ENCODE data around the gene CHD6. TPM values are rescaled to one million over a fixed set of nuclear protein-coding genes. Genes with fewer than 3 reads are reported as not detected.

The CHD6 gene
- total RNA-seq, 2 experiments from 2014 or later: 114 to 126 TPM

DNA sequence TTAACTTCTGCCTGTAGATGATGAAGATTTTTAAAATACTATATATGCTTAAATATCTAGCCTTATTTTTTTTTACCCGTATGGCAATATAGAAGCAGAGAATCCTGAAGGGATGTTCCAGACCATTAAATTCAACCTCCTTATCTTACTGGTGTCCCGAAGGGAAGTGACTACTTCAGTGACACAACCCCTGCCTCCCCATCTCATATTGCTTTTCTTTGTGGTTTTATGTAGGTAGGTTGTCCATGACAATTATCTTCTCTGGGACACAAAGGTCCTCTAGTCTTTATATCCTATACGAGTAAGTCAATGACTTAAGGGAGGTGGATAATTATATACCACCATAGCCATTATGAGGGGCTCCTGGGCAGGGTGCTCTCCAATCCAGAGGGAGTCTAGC is 194.2 kb downstream of the CHD6 start:
- Mint-ChIP-seq H3K36me3 (ENCODE audit: low read depth) (peaks cover 94% of the 10 kb centered on the region), H3K9me3 (no peaks in the 10 kb centered on the region), H3K27me3 (no peaks in the 10 kb centered on the region), H3K4me3 (no peak overlapping the region), H3K4me1 (ENCODE audit: low read depth) (peaks cover 42% of the 10 kb centered on the region), H3K27ac (no peak overlapping the region)
- ChIA-PET POLR2A (no interaction called here), CTCF (no interaction called here)
- ATAC-seq (ENCODE audit: poor library complexity): no peak
- Histone ChIP-seq H3K36me3 (ENCODE audit: insufficient read depth, low read length) (peaks cover 81% of the 10 kb centered on the region), H3K9me3 (ENCODE audit: control insufficient read depth in 1 of 2, insufficient read depth in 1 of 2, low read length in 2 of 2) (no peaks in the 10 kb centered on the region), H3K4me1 (ENCODE audit: insufficient read depth, low read length) (peaks cover 3% of the 10 kb centered on the region), H3K27ac (ENCODE audit: low read depth in 1 of 2, low read length in 2 of 2) (no peak overlapping the region), H3K4me3 (ENCODE audit: low read length) (no peak overlapping the region), H3K27me3 (ENCODE audit: control insufficient read depth in 1 of 2, insufficient read depth in 2 of 2, low read length in 2 of 2) (no peaks in the 10 kb centered on the region)
- intact Hi-C loops (cut with DNase I, micrococcal nuclease): no loop called here
- no peak for DNase-seq
- TF ChIP-seq, protein P1, sequence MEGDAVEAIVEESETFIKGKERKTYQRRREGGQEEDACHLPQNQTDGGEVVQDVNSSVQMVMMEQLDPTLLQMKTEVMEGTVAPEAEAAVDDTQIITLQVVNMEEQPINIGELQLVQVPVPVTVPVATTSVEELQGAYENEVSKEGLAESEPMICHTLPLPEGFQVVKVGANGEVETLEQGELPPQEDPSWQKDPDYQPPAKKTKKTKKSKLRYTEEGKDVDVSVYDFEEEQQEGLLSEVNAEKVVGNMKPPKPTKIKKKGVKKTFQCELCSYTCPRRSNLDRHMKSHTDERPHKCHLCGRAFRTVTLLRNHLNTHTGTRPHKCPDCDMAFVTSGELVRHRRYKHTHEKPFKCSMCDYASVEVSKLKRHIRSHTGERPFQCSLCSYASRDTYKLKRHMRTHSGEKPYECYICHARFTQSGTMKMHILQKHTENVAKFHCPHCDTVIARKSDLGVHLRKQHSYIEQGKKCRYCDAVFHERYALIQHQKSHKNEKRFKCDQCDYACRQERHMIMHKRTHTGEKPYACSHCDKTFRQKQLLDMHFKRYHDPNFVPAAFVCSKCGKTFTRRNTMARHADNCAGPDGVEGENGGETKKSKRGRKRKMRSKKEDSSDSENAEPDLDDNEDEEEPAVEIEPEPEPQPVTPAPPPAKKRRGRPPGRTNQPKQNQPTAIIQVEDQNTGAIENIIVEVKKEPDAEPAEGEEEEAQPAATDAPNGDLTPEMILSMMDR (IDR thresholded peaks at IDR 0.05): no peak

DNA sequence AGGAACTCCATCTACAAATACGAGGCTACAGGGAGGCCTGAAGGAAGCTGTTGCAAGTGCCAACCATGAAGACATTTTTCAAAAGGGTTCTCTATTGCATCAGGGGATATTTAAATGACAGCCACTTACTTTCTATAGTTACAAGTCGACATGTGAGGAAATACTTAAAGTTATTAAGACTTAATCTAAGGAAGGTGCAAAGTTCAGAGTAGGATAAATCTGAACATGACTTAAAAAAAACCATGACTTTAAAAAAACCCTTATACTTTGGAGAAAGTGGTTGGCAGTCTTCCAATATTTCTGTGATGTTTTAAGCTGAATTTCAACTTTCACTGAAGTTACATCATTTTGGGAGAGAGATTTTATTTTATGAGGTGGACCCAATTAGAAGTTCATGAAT is 195.2 kb downstream of the CHD6 start:
- no peak for DNase-seq
- no peak overlapping the region for H3K4me3 ChIP-seq (ENCODE audit: low read length)
- intact Hi-C loops (cut with DNase I, micrococcal nuclease): no loop called here
- Mint-ChIP-seq H3K9me3 (no peaks in the 10 kb centered on the region), H3K36me3 (ENCODE audit: low read depth) (peaks cover 96% of the 10 kb centered on the region), H3K27ac (no peak overlapping the region), H3K4me3 (no peak overlapping the region), H3K27me3 (no peaks in the 10 kb centered on the region), H3K4me1 (ENCODE audit: low read depth) (peaks cover 38% of the 10 kb centered on the region)
- ChIA-PET CTCF (no interaction called here), POLR2A (no interaction called here)
- H3K9me3 ChIP-seq (ENCODE audit: control insufficient read depth in 1 of 2, insufficient read depth in 1 of 2, low read length in 2 of 2): no peaks in the 10 kb centered on the region
- no peak for ATAC-seq (ENCODE audit: poor library complexity)
- H3K4me1 ChIP-seq (ENCODE audit: insufficient read depth, low read length): no peaks in the 10 kb centered on the region
- H3K27ac ChIP-seq (ENCODE audit: low read depth in 1 of 2, low read length in 2 of 2): no peak overlapping the region
- peaks cover 80% of the 10 kb centered on the region for H3K36me3 ChIP-seq (ENCODE audit: insufficient read depth, low read length)
- H3K27me3 ChIP-seq (ENCODE audit: control insufficient read depth in 1 of 2, insufficient read depth in 2 of 2, low read length in 2 of 2): no peaks in the 10 kb centered on the region
- TF ChIP-seq, protein P1 (IDR thresholded peaks at IDR 0.05): no peak

DNA sequence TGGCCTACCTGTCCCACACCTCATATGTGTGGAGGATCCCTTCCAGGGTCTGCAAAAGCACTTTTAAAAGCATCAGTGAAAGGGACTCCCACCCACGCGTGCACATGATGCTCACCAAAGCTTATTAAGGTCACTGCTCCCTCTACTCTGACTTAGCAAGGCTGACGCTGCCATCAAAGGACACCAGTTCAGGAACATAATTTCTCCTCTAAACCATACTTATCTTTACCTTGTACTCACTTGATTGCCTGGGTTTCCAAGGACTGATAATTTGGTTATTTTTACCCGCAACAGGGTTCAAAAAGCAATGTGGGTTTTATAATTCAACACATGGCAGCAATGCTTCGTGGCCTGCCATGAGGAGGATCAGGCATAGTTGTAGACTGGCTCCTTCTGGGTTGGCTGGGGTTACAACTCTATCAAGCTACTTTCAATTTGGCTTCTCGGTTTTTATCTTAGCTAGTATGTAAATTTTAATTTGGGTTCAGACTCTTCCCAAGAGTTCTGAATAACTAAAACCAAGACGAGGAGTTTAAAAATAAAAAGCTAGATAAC is 199.4 kb downstream of the CHD6 start:
- no peaks in the 10 kb centered on the region for H3K27me3 ChIP-seq (ENCODE audit: control insufficient read depth in 1 of 2, insufficient read depth in 2 of 2, low read length in 2 of 2)
- H3K9me3 Mint-ChIP-seq: no peaks in the 10 kb centered on the region
- intact Hi-C loops (cut with DNase I, micrococcal nuclease): no loop called here
- DNase-seq (no peak), ATAC-seq (ENCODE audit: poor library complexity) (no peak)
- no peaks in the 10 kb centered on the region for H3K9me3 ChIP-seq (ENCODE audit: control insufficient read depth in 1 of 2, insufficient read depth in 1 of 2, low read length in 2 of 2)
- H3K27ac ChIP-seq (ENCODE audit: low read depth in 1 of 2, low read length in 2 of 2): no peak overlapping the region
- ChIA-PET CTCF (no interaction called here), POLR2A (no interaction called here)
- H3K27ac Mint-ChIP-seq: no peak overlapping the region
- H3K4me1 Mint-ChIP-seq (ENCODE audit: low read depth): peaks cover 22% of the 10 kb centered on the region
- no peak overlapping the region for H3K4me3 ChIP-seq (ENCODE audit: low read length)
- no peaks in the 10 kb centered on the region for H3K4me1 ChIP-seq (ENCODE audit: insufficient read depth, low read length)
- H3K4me3 Mint-ChIP-seq: no peak overlapping the region
- peaks cover 96% of the 10 kb centered on the region for H3K36me3 Mint-ChIP-seq (ENCODE audit: low read depth)
- peaks cover 94% of the 10 kb centered on the region for H3K36me3 ChIP-seq (ENCODE audit: insufficient read depth, low read length)
- TF ChIP-seq, protein P1 (IDR thresholded peaks at IDR 0.05): no peak
- no peaks in the 10 kb centered on the region for H3K27me3 Mint-ChIP-seq
